ENCODE measurements around the gene CCDC97.

CCDC97 gene

GRCh38 chr19:41353466-41354342 is 43.7 kb downstream of the CCDC97 start, which contains the start of gene TGFB1 (continued):
- no peak for TF ChIP-seq ZNF768 (tag by site-specific recombination; IDR thresholded peaks at IDR 0.05)
- TF ChIP-seq ZNF701 (tag by site-specific recombination; IDR thresholded peaks at IDR 0.05), result no peak
- TF ChIP-seq ZFP3 (tag by site-specific recombination; IDR thresholded peaks at IDR 0.05; ENCODE audit: low read depth), result no peak
- no peak for TF ChIP-seq ZNF791 (tag by site-specific recombination; IDR thresholded peaks at IDR 0.05)
- no peak for TF ChIP-seq ZBTB20 (tag by site-specific recombination; IDR thresholded peaks at IDR 0.05)
- TF ChIP-seq, protein P1, sequence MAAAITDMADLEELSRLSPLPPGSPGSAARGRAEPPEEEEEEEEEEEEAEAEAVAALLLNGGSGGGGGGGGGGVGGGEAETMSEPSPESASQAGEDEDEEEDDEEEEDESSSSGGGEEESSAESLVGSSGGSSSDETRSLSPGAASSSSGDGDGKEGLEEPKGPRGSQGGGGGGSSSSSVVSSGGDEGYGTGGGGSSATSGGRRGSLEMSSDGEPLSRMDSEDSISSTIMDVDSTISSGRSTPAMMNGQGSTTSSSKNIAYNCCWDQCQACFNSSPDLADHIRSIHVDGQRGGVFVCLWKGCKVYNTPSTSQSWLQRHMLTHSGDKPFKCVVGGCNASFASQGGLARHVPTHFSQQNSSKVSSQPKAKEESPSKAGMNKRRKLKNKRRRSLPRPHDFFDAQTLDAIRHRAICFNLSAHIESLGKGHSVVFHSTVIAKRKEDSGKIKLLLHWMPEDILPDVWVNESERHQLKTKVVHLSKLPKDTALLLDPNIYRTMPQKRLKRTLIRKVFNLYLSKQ (tag by site-specific recombination; IDR thresholded peaks at IDR 0.05; ENCODE audit: borderline replicate concordance), result no peak
- no peak for TF ChIP-seq FEZF1 (tag by site-specific recombination; IDR thresholded peaks at IDR 0.05)
- TF ChIP-seq ZNF677 (tag by site-specific recombination; IDR thresholded peaks at IDR 0.05), result no peak; the same call in 1 of the 2 replicates
- no peak for TF ChIP-seq ZNF24 (tag by site-specific recombination; IDR thresholded peaks at IDR 0.05)
- TF ChIP-seq ZNF157 (tag by site-specific recombination; IDR thresholded peaks at IDR 0.05), result no peak
- no peak for TF ChIP-seq ZNF140 (tag by site-specific recombination; IDR thresholded peaks at IDR 0.05)
- peak; percentile 93 for TF ChIP-seq KLF1 (tag by site-specific recombination; IDR thresholded peaks at IDR 0.05)

DNA sequence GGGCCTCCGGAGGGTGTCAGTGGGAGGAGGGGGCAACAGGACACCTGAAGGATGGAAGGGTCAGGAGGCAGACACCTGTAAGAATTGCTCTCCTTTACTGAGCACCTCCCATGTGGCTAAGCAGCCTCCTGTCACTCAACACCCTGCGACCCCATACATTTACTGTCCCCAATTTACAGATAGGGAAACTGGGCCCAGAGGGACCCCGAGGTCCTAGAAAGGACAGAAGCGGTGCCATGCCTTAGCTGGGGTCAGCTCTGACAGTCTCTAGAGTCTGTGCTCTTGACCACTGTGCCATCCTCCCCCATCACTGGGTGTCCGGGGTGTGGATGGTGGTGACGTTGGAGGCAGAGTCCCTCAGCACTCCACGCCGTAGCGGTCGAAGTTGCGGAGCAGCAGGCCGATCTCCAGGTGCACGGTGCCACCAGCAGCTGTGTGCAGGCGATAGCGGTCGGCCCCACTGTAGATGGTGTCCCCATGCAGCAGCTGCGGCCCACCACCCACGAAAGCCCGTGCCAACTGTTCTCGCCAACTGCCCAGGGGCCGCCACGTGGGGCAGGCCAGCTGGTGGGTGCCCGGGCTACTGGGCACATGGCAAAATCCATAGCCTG is 44.5 kb downstream of the CCDC97 start:
- ChIA-PET POLR2A (interaction anchor here (0.6 to 2.4 kb wide), 2 partner anchors 9 to 29 kb away, joined by 4 to 22 read pairs; partner anchors contain the start of gene B9D2), CTCF (interaction anchor here (0.6 to 5.3 kb wide), 7 partner anchors 9 to 720 kb away, joined by 3 to 64 read pairs (median 5); partner anchors contain the start of genes B9D2 and DMAC2)
- TF ChIP-seq ZNF19 (tag by site-specific recombination; IDR thresholded peaks at IDR 0.05; ENCODE audit: low read depth), result no peak
- TF ChIP-seq SCRT1 (tag by site-specific recombination; IDR thresholded peaks at IDR 0.05; ENCODE audit: borderline replicate concordance), result peak; percentile 84; the same call in 1 of the 2 replicates
- TF ChIP-seq ZBTB10 (tag by site-specific recombination; IDR thresholded peaks at IDR 0.05), result peak; percentile 11; the same call in 1 of the 2 replicates
- 0 out of 2 replicates have a peak, but pooled peaks have one; percentile 2 for TF ChIP-seq ZNF394 (tag by site-specific recombination; IDR thresholded peaks at IDR 0.05; ENCODE audit: borderline replicate concordance)
- TF ChIP-seq, protein P2, sequence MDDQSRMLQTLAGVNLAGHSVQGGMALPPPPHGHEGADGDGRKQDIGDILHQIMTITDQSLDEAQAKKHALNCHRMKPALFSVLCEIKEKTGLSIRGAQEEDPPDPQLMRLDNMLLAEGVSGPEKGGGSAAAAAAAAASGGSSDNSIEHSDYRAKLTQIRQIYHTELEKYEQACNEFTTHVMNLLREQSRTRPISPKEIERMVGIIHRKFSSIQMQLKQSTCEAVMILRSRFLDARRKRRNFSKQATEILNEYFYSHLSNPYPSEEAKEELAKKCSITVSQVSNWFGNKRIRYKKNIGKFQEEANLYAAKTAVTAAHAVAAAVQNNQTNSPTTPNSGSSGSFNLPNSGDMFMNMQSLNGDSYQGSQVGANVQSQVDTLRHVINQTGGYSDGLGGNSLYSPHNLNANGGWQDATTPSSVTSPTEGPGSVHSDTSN (CRISPR knock-in tag; IDR thresholded peaks at IDR 0.05), result peak; percentile 29; the same call in 1 of the 2 replicates
- no peak for TF ChIP-seq ZNF548 (tag by site-specific recombination; IDR thresholded peaks at IDR 0.05)
- TF ChIP-seq SP3 (tag by site-specific recombination; IDR thresholded peaks at IDR 0.05), result no peak
- TF ChIP-seq SCRT2 (tag by site-specific recombination; IDR thresholded peaks at IDR 0.05), result peak; percentile 93; the same call in 1 of the 2 replicates
- no peaks in the 10 kb centered on the region for H3K36me3 ChIP-seq (ENCODE audit: control insufficient read depth in 2 of 2, insufficient read depth in 1 of 2, low read length in 2 of 2)
- H3K4me1 ChIP-seq (ENCODE audit: control insufficient read depth, insufficient read depth, low read length), result peaks cover 5% of the 10 kb centered on the region; the same call in 1 of the 2 replicates
- no peak overlapping the region; the same call in 1 of the 2 replicates for H3K27ac ChIP-seq (ENCODE audit: extremely low read depth, low read depth, low read length)
- no peaks in the 10 kb centered on the region for H3K9me3 ChIP-seq (ENCODE audit: control insufficient read depth, insufficient read depth, low read depth, low read length)
- H3K4me3 ChIP-seq (ENCODE audit: low read depth, low read length), result peak overlapping the region; percentile 43
